ENCODE data around the gene ILDR1. TPM values are rescaled to one million over a fixed set of nuclear protein-coding genes. Genes with fewer than 3 reads are reported as not detected.

Gene ILDR1
- total and polyA plus RNA-seq, 2 of the 8 experiments (the other 6 are each of a cell fraction or from before 2014, with no cell fraction given): 1.8 TPM

DNA sequence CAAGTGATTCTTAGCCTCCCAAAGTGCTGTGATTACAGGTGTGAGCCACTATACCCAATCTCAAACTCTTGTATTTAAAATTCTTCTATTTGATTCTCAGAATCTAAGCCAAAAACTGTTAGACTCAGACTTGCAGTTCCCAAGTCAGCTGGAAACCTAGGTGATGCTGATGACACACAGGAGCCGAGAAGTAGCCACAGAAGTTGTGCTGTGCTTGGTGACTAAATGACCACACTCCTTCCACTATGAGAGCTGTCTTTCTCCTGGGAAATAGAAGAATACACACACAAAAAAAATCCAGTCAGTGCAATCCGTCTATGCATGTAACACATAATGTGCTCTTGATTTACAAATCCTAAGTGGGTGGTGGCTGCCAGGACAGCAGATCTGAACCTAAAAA lies 33.9 kb downstream of the ILDR1 start (continued):
- TF ChIP-seq, protein P1, sequence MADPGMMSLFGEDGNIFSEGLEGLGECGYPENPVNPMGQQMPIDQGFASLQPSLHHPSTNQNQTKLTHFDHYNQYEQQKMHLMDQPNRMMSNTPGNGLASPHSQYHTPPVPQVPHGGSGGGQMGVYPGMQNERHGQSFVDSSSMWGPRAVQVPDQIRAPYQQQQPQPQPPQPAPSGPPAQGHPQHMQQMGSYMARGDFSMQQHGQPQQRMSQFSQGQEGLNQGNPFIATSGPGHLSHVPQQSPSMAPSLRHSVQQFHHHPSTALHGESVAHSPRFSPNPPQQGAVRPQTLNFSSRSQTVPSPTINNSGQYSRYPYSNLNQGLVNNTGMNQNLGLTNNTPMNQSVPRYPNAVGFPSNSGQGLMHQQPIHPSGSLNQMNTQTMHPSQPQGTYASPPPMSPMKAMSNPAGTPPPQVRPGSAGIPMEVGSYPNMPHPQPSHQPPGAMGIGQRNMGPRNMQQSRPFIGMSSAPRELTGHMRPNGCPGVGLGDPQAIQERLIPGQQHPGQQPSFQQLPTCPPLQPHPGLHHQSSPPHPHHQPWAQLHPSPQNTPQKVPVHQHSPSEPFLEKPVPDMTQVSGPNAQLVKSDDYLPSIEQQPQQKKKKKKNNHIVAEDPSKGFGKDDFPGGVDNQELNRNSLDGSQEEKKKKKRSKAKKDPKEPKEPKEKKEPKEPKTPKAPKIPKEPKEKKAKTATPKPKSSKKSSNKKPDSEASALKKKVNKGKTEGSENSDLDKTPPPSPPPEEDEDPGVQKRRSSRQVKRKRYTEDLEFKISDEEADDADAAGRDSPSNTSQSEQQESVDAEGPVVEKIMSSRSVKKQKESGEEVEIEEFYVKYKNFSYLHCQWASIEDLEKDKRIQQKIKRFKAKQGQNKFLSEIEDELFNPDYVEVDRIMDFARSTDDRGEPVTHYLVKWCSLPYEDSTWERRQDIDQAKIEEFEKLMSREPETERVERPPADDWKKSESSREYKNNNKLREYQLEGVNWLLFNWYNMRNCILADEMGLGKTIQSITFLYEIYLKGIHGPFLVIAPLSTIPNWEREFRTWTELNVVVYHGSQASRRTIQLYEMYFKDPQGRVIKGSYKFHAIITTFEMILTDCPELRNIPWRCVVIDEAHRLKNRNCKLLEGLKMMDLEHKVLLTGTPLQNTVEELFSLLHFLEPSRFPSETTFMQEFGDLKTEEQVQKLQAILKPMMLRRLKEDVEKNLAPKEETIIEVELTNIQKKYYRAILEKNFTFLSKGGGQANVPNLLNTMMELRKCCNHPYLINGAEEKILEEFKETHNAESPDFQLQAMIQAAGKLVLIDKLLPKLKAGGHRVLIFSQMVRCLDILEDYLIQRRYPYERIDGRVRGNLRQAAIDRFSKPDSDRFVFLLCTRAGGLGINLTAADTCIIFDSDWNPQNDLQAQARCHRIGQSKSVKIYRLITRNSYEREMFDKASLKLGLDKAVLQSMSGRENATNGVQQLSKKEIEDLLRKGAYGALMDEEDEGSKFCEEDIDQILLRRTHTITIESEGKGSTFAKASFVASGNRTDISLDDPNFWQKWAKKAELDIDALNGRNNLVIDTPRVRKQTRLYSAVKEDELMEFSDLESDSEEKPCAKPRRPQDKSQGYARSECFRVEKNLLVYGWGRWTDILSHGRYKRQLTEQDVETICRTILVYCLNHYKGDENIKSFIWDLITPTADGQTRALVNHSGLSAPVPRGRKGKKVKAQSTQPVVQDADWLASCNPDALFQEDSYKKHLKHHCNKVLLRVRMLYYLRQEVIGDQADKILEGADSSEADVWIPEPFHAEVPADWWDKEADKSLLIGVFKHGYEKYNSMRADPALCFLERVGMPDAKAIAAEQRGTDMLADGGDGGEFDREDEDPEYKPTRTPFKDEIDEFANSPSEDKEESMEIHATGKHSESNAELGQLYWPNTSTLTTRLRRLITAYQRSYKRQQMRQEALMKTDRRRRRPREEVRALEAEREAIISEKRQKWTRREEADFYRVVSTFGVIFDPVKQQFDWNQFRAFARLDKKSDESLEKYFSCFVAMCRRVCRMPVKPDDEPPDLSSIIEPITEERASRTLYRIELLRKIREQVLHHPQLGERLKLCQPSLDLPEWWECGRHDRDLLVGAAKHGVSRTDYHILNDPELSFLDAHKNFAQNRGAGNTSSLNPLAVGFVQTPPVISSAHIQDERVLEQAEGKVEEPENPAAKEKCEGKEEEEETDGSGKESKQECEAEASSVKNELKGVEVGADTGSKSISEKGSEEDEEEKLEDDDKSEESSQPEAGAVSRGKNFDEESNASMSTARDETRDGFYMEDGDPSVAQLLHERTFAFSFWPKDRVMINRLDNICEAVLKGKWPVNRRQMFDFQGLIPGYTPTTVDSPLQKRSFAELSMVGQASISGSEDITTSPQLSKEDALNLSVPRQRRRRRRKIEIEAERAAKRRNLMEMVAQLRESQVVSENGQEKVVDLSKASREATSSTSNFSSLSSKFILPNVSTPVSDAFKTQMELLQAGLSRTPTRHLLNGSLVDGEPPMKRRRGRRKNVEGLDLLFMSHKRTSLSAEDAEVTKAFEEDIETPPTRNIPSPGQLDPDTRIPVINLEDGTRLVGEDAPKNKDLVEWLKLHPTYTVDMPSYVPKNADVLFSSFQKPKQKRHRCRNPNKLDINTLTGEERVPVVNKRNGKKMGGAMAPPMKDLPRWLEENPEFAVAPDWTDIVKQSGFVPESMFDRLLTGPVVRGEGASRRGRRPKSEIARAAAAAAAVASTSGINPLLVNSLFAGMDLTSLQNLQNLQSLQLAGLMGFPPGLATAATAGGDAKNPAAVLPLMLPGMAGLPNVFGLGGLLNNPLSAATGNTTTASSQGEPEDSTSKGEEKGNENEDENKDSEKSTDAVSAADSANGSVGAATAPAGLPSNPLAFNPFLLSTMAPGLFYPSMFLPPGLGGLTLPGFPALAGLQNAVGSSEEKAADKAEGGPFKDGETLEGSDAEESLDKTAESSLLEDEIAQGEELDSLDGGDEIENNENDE (IDR thresholded peaks at IDR 0.05; ENCODE audit: insufficient replicate concordance, low read length): no peak
- TF ChIP-seq ASH2L (IDR thresholded peaks at IDR 0.05; ENCODE audit: low read length) (no peak), RBBP5 (IDR thresholded peaks at IDR 0.05; ENCODE audit: borderline replicate concordance, low read depth, low read length) (no peak), MAFK (IDR thresholded peaks at IDR 0.05; ENCODE audit: low read depth, low read length) (no peak), NANOG (IDR thresholded peaks at IDR 0.05; ENCODE audit: insufficient read depth, low read depth, low read length, poor library complexity, severe bottlenecking) (no peak), BRCA1 (IDR thresholded peaks at IDR 0.05; ENCODE audit: low read depth, low read length) (no peak), POLR2A (IDR thresholded peaks at IDR 0.05; ENCODE audit: control extremely low read depth in 1 of 2, low read depth in 2 of 2, low read length in 2 of 2) (no peak), POLR2AphosphoS5 (IDR thresholded peaks at IDR 0.05; ENCODE audit: low read depth, low read length) (no peak), RAD21 (IDR thresholded peaks at IDR 0.05 in 1 of 2, conservative IDR thresholded peaks at IDR 0.05 in 1 of 2; ENCODE audit: low read depth in 2 of 2, low read length in 2 of 2) (no peak), PHF8 (conservative IDR thresholded peaks at IDR 0.05; ENCODE audit: low read depth, low read length) (no peak)
- TF ChIP-seq, protein P2, sequence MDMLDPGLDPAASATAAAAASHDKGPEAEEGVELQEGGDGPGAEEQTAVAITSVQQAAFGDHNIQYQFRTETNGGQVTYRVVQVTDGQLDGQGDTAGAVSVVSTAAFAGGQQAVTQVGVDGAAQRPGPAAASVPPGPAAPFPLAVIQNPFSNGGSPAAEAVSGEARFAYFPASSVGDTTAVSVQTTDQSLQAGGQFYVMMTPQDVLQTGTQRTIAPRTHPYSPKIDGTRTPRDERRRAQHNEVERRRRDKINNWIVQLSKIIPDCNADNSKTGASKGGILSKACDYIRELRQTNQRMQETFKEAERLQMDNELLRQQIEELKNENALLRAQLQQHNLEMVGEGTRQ (IDR thresholded peaks at IDR 0.05; ENCODE audit: low read length): no peak

Data from H1 (cell line).